Memory B cell (primary cell): ENCODE measurements around the gene CHD5.

Experiments used
- ATAC-seq: fragments of 150-1000 bp; cut with Tn5 transposase; 2 replicates; pipeline ENCODE4 v1.10.0; 2021; ENCODE audit warnings: low read depth, mild to moderate bottlenecking, moderate library complexity
- DNase-seq, 2 donors: peaks; one replicate each; pipeline ENCODE4 v3.0.0; 2022; ENCODE audit warnings: low spot score in 2 of 2
- H3K27ac Mint-ChIP-seq: one replicate; pipeline ENCODE4 v1.8.0; 2022; ENCODE audit warnings: mild to moderate bottlenecking, moderate library complexity, mixed read lengths
- H3K27me3 Mint-ChIP-seq: one replicate; pipeline ENCODE4 v1.8.0; 2022; ENCODE audit warnings: mixed read lengths
- H3K36me3 Mint-ChIP-seq: one replicate; pipeline ENCODE4 v1.8.0; 2022; ENCODE audit warnings: mild to moderate bottlenecking, mixed read lengths
- H3K4me1 Mint-ChIP-seq: one replicate; pipeline ENCODE4 v1.8.0; 2022; ENCODE audit warnings: mixed read lengths
- H3K4me3 Mint-ChIP-seq: one replicate; pipeline ENCODE4 v1.8.0; 2022; ENCODE audit warnings: mild to moderate bottlenecking, moderate library complexity, mixed read lengths
- H3K9me3 Mint-ChIP-seq: one replicate; pipeline ENCODE4 v1.8.0; 2022; ENCODE audit warnings: mixed read lengths

Gene CHD5

GRCh38 chr1:6062670-6063069 lies 117.5 kb downstream of the CHD5 start:
- H3K27ac Mint-ChIP-seq, result no peak overlapping the region
- DNase-seq, result no peak
- ATAC-seq, result no peak
- no peak overlapping the region for H3K4me3 Mint-ChIP-seq
- peaks cover 7% of the 10 kb centered on the region for H3K36me3 Mint-ChIP-seq
- no peaks in the 10 kb centered on the region for H3K27me3 Mint-ChIP-seq
- peaks cover 1% of the 10 kb centered on the region for H3K4me1 Mint-ChIP-seq
- no peaks in the 10 kb centered on the region for H3K9me3 Mint-ChIP-seq

GRCh38 chr1:6059866-6060265 lies 120.3 kb downstream of the CHD5 start:
- Mint-ChIP-seq H3K9me3 (no peaks in the 10 kb centered on the region), H3K4me3 (no peak overlapping the region), H3K27me3 (no peaks in the 10 kb centered on the region), H3K4me1 (peaks cover 8% of the 10 kb centered on the region), H3K27ac (no peak overlapping the region), H3K36me3 (peaks cover 10% of the 10 kb centered on the region)
- DNase-seq (no peak), ATAC-seq (no peak)

DNA sequence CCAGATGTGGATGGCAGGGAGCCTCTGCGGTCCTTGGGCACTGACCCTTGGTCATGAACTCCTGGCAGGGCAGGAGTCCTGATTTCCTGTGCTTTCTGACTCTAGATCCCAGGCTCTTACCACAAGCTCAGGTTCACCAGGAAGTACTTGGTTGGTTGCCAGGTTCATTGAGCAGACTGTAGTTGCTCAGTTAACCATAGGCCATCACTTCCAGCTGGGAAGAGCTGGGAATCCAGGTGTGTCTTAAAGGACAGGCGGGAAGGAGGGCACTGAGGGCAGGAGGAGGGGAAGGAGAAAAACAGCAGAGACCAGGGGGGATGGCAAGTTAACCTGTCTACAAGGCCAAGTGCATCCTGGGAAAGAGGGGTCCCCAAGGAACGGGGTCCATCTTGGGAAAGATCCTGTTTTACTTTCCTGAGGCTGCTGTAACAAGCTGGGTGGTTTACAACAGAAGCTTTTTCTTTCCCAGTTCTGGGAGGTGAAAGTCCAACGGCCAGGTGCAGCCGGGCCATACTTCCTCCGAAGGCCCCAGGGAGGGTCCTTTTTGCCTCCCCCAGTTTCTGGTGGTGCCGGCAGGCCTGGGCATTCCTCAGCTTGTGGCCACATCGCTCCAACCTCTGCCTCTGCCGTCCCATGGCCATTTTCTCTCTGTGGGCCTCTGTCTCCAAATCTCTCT lies 122.8 kb downstream of the CHD5 start:
- Mint-ChIP-seq H3K4me1 (peaks cover 8% of the 10 kb centered on the region), H3K27me3 (no peaks in the 10 kb centered on the region), H3K36me3 (peaks cover 14% of the 10 kb centered on the region), H3K4me3 (no peak overlapping the region), H3K27ac (no peak overlapping the region), H3K9me3 (no peaks in the 10 kb centered on the region)
- DNase-seq (no peak), ATAC-seq (no peak)

GRCh38 chr1:6056572-6056948 lies 123.6 kb downstream of the CHD5 start:
- H3K4me3 Mint-ChIP-seq, result no peak overlapping the region

DNA sequence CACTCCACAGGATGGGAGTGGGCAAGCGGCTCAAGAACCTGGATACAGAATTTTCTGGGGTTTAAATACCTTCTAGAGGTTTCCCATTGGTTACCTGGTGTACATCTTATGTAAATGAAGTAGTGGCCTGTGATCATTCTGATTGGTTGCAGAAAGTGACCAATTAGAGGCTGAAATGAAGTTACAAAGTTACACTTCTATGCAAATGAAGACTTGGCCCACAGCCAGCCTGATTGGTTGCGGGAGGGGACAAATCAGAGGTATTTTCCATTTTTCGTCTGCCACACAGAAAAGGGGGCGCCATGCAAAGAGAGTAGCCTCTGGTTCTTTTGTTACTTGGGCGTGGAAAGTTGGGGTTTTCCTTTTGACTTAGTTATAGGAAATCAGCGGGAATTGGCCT lies 125.5 kb downstream of the CHD5 start:
- ATAC-seq (no peak), DNase-seq (no peak)
- Mint-ChIP-seq H3K4me1 (peaks cover 8% of the 10 kb centered on the region), H3K4me3 (no peak overlapping the region), H3K27me3 (no peaks in the 10 kb centered on the region), H3K9me3 (no peaks in the 10 kb centered on the region), H3K27ac (no peak overlapping the region), H3K36me3 (peaks cover 16% of the 10 kb centered on the region)

More at GRCh38 chr1:6056572-6056948, 123.6 kb downstream of the CHD5 start:
- no peak for ATAC-seq
- Mint-ChIP-seq H3K4me1 (peaks cover 8% of the 10 kb centered on the region), H3K27me3 (no peaks in the 10 kb centered on the region), H3K36me3 (peaks cover 14% of the 10 kb centered on the region), H3K9me3 (no peaks in the 10 kb centered on the region), H3K27ac (no peak overlapping the region)
- DNase-seq, result no peak

- no peak overlapping the region for H3K27ac Mint-ChIP-seq
- peaks cover 8% of the 10 kb centered on the region for H3K4me1 Mint-ChIP-seq
- no peak overlapping the region for H3K4me3 Mint-ChIP-seq
- H3K9me3 Mint-ChIP-seq, result no peaks in the 10 kb centered on the region
- H3K27me3 Mint-ChIP-seq, result no peaks in the 10 kb centered on the region
- ATAC-seq (no peak), DNase-seq (no peak)
- peaks cover 20% of the 10 kb centered on the region for H3K36me3 Mint-ChIP-seq
These were observed 126.9 kb downstream of the CHD5 start for GRCh38 chr1:6053206-6053546.

GRCh38 chr1:6052543-6053205 lies 127.4 kb downstream of the CHD5 start:
- Mint-ChIP-seq H3K9me3 (no peaks in the 10 kb centered on the region), H3K4me3 (no peak overlapping the region), H3K27me3 (no peaks in the 10 kb centered on the region), H3K27ac (no peak overlapping the region), H3K4me1 (peaks cover 6% of the 10 kb centered on the region), H3K36me3 (peaks cover 20% of the 10 kb centered on the region)
- no peak for ATAC-seq
- peak; percentile 15 to 35 for DNase-seq
